ENCODE results near the gene NR1H2.

The NR1H2 gene

GRCh38 chr19:50394017-50394416 is 17.8 kb downstream of the NR1H2 start:
- no peak for TF ChIP-seq ESRRG (CRISPR knock-in tag; IDR thresholded peaks at IDR 0.05)
- TF ChIP-seq TCF4 (CRISPR knock-in tag; IDR thresholded peaks at IDR 0.05; ENCODE audit: borderline replicate concordance) = no peak
- TF ChIP-seq CREB5 (CRISPR knock-in tag; IDR thresholded peaks at IDR 0.05; ENCODE audit: low read depth) = no peak
- no peak for TF ChIP-seq BACH2 (CRISPR knock-in tag; IDR thresholded peaks at IDR 0.05; ENCODE audit: borderline replicate concordance)
- no peak for TF ChIP-seq TOX (CRISPR knock-in tag; IDR thresholded peaks at IDR 0.05; ENCODE audit: borderline replicate concordance)
- TF ChIP-seq ZNF70 (CRISPR knock-in tag; IDR thresholded peaks at IDR 0.05) = no peak
- no peak for TF ChIP-seq OSR1 (CRISPR knock-in tag; IDR thresholded peaks at IDR 0.05)
- TF ChIP-seq CSDC2 (CRISPR knock-in tag; IDR thresholded peaks at IDR 0.05) = no peak
- TF ChIP-seq CSRNP3 (CRISPR knock-in tag; IDR thresholded peaks at IDR 0.05) = no peak
- no peak for TF ChIP-seq PPARA (CRISPR knock-in tag; IDR thresholded peaks at IDR 0.05; ENCODE audit: borderline replicate concordance)
- no peak for TF ChIP-seq ZFP30 (CRISPR knock-in tag; IDR thresholded peaks at IDR 0.05)
- no peak for TF ChIP-seq GLIS3 (CRISPR knock-in tag; IDR thresholded peaks at IDR 0.05)
- TF ChIP-seq SNAI2 (CRISPR knock-in tag; IDR thresholded peaks at IDR 0.05) = no peak
- no peak for TF ChIP-seq RARB (CRISPR knock-in tag; IDR thresholded peaks at IDR 0.05)
- no peak for TF ChIP-seq POU6F1 (CRISPR knock-in tag; IDR thresholded peaks at IDR 0.05; ENCODE audit: borderline replicate concordance, low read depth)
- no peak for TF ChIP-seq TSHZ2 (CRISPR knock-in tag; IDR thresholded peaks at IDR 0.05)
- no peak for TF ChIP-seq ZNF565 (CRISPR knock-in tag; conservative IDR thresholded peaks at IDR 0.05; ENCODE audit: low read depth)
- TF ChIP-seq ZNF8 (CRISPR knock-in tag; IDR thresholded peaks at IDR 0.05) = no peak
- no peak for ATAC-seq

GRCh38 chr19:50398675-50399367 is 22.6 kb downstream of the NR1H2 start:
- no peak for TF ChIP-seq BACH2 (CRISPR knock-in tag; IDR thresholded peaks at IDR 0.05; ENCODE audit: borderline replicate concordance)
- no peak for TF ChIP-seq ZNF70 (CRISPR knock-in tag; IDR thresholded peaks at IDR 0.05)
- no peak for TF ChIP-seq ZC3H10 (CRISPR knock-in tag; IDR thresholded peaks at IDR 0.05)
- TF ChIP-seq PATZ1 (CRISPR knock-in tag; IDR thresholded peaks at IDR 0.05; ENCODE audit: borderline replicate concordance) = no peak
- TF ChIP-seq GLIS3 (CRISPR knock-in tag; IDR thresholded peaks at IDR 0.05) = no peak
- no peak for TF ChIP-seq CREB5 (CRISPR knock-in tag; IDR thresholded peaks at IDR 0.05; ENCODE audit: low read depth)
- TF ChIP-seq POU6F1 (CRISPR knock-in tag; IDR thresholded peaks at IDR 0.05; ENCODE audit: borderline replicate concordance, low read depth) = no peak
- TF ChIP-seq ZFP30 (CRISPR knock-in tag; IDR thresholded peaks at IDR 0.05) = no peak
- no peak for TF ChIP-seq PPARA (CRISPR knock-in tag; IDR thresholded peaks at IDR 0.05; ENCODE audit: borderline replicate concordance)
- no peak for TF ChIP-seq TSHZ2 (CRISPR knock-in tag; IDR thresholded peaks at IDR 0.05)
- no peak for TF ChIP-seq TOX (CRISPR knock-in tag; IDR thresholded peaks at IDR 0.05; ENCODE audit: borderline replicate concordance)

More at GRCh38 chr19:50398675-50399367, 22.6 kb downstream of the NR1H2 start:
- ATAC-seq = no peak

All from SK-N-SH treated with all-trans-retinoic acid at 6 μM for 48 hours (cell line).